ENCODE results near the gene SCN4A. TPM values are rescaled to one million over a fixed set of nuclear protein-coding genes. Genes with fewer than 3 reads are reported as not detected.

Gene SCN4A
- total and polyA plus RNA-seq, 2 of the 13 experiments (the other 11 are each of a cell fraction or from before 2014, with no cell fraction given), result 0.02 to 0.03 TPM

DNA sequence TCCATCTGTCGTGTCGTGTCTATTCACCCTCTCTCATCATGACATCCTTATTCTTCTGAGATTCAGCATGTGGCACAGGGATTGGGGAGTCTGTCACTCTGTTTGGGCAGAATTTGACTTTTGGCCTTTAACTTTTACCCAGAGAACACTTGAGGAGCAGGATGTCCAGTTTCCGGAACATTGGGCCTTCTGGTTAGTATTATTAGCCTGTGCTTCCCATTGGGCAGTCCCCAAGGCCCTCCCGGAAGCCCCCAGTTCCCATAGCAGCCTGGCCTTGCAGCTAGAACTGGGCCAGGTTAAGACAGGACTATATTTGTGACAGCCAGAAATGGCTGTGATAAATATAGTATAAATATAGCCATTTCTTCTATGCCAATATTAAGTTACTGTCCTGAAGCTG lies 9.6 kb downstream of the SCN4A start:
- peaks cover 19% of the 10 kb centered on the region for H3K4me1 ChIP-seq (ENCODE audit: insufficient read depth, low read length)
- CTCF ChIA-PET (ENCODE audit: low intra/inter-chr PET ratio, low total read pairs), result no interaction called here
- no peak overlapping the region for H3K4me2 ChIP-seq (ENCODE audit: low read depth, low read length)
- WGBS (ENCODE audit: low lambda C conversion rate), result 53% methylated on average over 4 of the region's 4 CpGs
- H3K79me2 ChIP-seq (ENCODE audit: insufficient read depth, low read length), result no peaks in the 10 kb centered on the region
- no peak overlapping the region for H3K9ac ChIP-seq (ENCODE audit: insufficient read depth, low read depth, low read length)
- ATAC-seq, result no peak
- FAIRE-seq, result no peak
- no peak overlapping the region for H3K27ac ChIP-seq (ENCODE audit: extremely low read length, insufficient read depth, low read length)
- BruUV-seq (replicated peaks), result no TSS peak
- in situ Hi-C loops (cut with HindIII; ENCODE audit: extremely low pct_ligation_motif_present, low pct_unique_long_range_greater_than_20kb) (no loop called here), intact Hi-C loops (cut with micrococcal nuclease; ENCODE audit: unreplicated experiment) (no loop called here)
- POLR2A ChIA-PET, result no interaction called here
- no peaks in the 10 kb centered on the region for H3K36me3 ChIP-seq (replicated peaks in 1 of 2; ENCODE audit: control insufficient read depth in 1 of 2, insufficient read depth in 2 of 2, low read length in 2 of 2)
- H3K9me3 ChIP-seq (ENCODE audit: low read length), result no peaks in the 10 kb centered on the region
- peaks cover 6 to 25% of the 10 kb centered on the region in 2 experiments; a peak in 3 of 5 replicates for H3K27me3 ChIP-seq (ENCODE audit: control insufficient read depth in 1 of 2, insufficient read depth in 2 of 2, low read length in 2 of 2)
- H4K20me1 ChIP-seq (ENCODE audit: insufficient read depth, low read length), result no peaks in the 10 kb centered on the region; the same call in 1 of the 2 replicates
- no peak overlapping the region for H2AFZ ChIP-seq (ENCODE audit: low read length)
- TF ChIP-seq, protein P1, sequence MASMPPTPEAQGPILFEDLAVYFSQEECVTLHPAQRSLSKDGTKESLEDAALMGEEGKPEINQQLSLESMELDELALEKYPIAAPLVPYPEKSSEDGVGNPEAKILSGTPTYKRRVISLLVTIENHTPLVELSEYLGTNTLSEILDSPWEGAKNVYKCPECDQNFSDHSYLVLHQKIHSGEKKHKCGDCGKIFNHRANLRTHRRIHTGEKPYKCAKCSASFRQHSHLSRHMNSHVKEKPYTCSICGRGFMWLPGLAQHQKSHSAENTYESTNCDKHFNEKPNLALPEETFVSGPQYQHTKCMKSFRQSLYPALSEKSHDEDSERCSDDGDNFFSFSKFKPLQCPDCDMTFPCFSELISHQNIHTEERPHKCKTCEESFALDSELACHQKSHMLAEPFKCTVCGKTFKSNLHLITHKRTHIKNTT (CRISPR knock-in tag; IDR thresholded peaks at IDR 0.05), result no peak
- no peak for TF ChIP-seq SMARCC2 (IDR thresholded peaks at IDR 0.05)
- no peak for TF ChIP-seq EHMT2 (IDR thresholded peaks at IDR 0.05; ENCODE audit: borderline replicate concordance, low read depth, low read length)
- no peak for TF ChIP-seq GFI1 (CRISPR knock-in tag; IDR thresholded peaks at IDR 0.05; ENCODE audit: borderline replicate concordance)
- no peak for TF ChIP-seq ZNF30 (CRISPR knock-in tag; IDR thresholded peaks at IDR 0.05)
- no peak for TF ChIP-seq ZNF225 (CRISPR knock-in tag; IDR thresholded peaks at IDR 0.05)
- no peak for TF ChIP-seq TBX3 (IDR thresholded peaks at IDR 0.05; ENCODE audit: borderline replicate concordance)
- TF ChIP-seq ZNF558 (CRISPR knock-in tag; IDR thresholded peaks at IDR 0.05; ENCODE audit: borderline replicate concordance), result no peak
- no peak for TF ChIP-seq ATF1 (CRISPR knock-in tag; IDR thresholded peaks at IDR 0.05)
- TF ChIP-seq, protein P2, sequence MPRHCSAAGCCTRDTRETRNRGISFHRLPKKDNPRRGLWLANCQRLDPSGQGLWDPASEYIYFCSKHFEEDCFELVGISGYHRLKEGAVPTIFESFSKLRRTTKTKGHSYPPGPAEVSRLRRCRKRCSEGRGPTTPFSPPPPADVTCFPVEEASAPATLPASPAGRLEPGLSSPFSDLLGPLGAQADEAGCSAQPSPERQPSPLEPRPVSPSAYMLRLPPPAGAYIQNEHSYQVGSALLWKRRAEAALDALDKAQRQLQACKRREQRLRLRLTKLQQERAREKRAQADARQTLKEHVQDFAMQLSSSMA (CRISPR knock-in tag; IDR thresholded peaks at IDR 0.05), result no peak
- no peak for TF ChIP-seq HNRNPH1 (optimal IDR thresholded peaks at IDR 0.05; ENCODE audit: low read depth, low read length)
- no peak for TF ChIP-seq ZNF430 (CRISPR knock-in tag; IDR thresholded peaks at IDR 0.05)
- TF ChIP-seq ZNF629 (CRISPR knock-in tag; conservative IDR thresholded peaks at IDR 0.05), result no peak
- H3K4me3 ChIP-seq (replicated peaks in 1 of 3; ENCODE audit: insufficient read depth in 1 of 3, low read depth in 2 of 3, low read length in 3 of 3), result no peak overlapping the region
- DNase-seq (ENCODE audit: low spot score), result no peak

Data from HepG2 (cell line).